HCEC 1CT (cell line): ENCODE measurements around the gene MRAP2.
"Not testable (repeated sequence)": the region's sequence is repeated elsewhere in the genome, so short reads cannot be mapped to it uniquely, and the experiment has no call there.

Experiments
- DNase-seq: peaks from one replicate; pipeline ENCODE4 v3.0.0-alpha.2; 2017

Gene MRAP2

GRCh38 chr6:84033523-84034451, at the start of gene MRAP2:
Gene MRAP2, plus strand, starts transcription at chr6:84033772. Its CDS starts 21,547 bp downstream, at chr6:84055319.
- no peak for DNase-seq

GRCh38 chr6:83984411-83984810, 49.2 kb upstream of the MRAP2 start:
- DNase-seq = no peak

GRCh38 chr6:83985308-83985713, 48.3 kb upstream of the MRAP2 start:
- no peak for DNase-seq

- no peak for DNase-seq
These were observed 47.9 kb upstream of the MRAP2 start for GRCh38 chr6:83985715-83986114.

GRCh38 chr6:83998021-83998584, 35.5 kb upstream of the MRAP2 start:
- no peak for DNase-seq

- no peak for DNase-seq
These were observed 32.5 kb upstream of the MRAP2 start for GRCh38 chr6:84001119-84001518.

GRCh38 chr6:84002226-84002625, 31.3 kb upstream of the MRAP2 start:
- DNase-seq = no peak

GRCh38 chr6:84003131-84003530, 30.4 kb upstream of the MRAP2 start:
- no peak for DNase-seq

- no peak for DNase-seq
These were observed 29.9 kb upstream of the MRAP2 start for GRCh38 chr6:84003654-84004053.

GRCh38 chr6:84007871-84008270, 25.7 kb upstream of the MRAP2 start:
- no peak for DNase-seq

GRCh38 chr6:84013354-84013753, 20.2 kb upstream of the MRAP2 start:
- DNase-seq = no peak

GRCh38 chr6:84013931-84014330, 19.6 kb upstream of the MRAP2 start:
- no peak for DNase-seq

- no peak for DNase-seq
These were observed 17.5 kb upstream of the MRAP2 start for GRCh38 chr6:84016029-84016428.

- no peak for DNase-seq
These were observed 15.7 kb upstream of the MRAP2 start for GRCh38 chr6:84017709-84018452.

GRCh38 chr6:84018453-84019061, 15.0 kb upstream of the MRAP2 start:
- no peak for DNase-seq

- no peak for DNase-seq
These were observed 14.3 kb upstream of the MRAP2 start for GRCh38 chr6:84019141-84019841.

GRCh38 chr6:84019842-84020211, 13.7 kb upstream of the MRAP2 start:
- no peak for DNase-seq

- DNase-seq = no peak
These were observed 11.9 kb upstream of the MRAP2 start for GRCh38 chr6:84021625-84022024.

GRCh38 chr6:84026721-84027164, 6.8 kb upstream of the MRAP2 start:
- no peak for DNase-seq

- DNase-seq = no peak
These were observed 6.0 kb upstream of the MRAP2 start for GRCh38 chr6:84027340-84028181.

- DNase-seq = no peak
These were observed 5.2 kb upstream of the MRAP2 start for GRCh38 chr6:84028350-84028749.

GRCh38 chr6:84032000-84032399, 1.6 kb upstream of the MRAP2 start:
- not testable (repeated sequence) for DNase-seq
